ENCODE results near the gene ZFYVE28.

Gene ZFYVE28

DNA sequence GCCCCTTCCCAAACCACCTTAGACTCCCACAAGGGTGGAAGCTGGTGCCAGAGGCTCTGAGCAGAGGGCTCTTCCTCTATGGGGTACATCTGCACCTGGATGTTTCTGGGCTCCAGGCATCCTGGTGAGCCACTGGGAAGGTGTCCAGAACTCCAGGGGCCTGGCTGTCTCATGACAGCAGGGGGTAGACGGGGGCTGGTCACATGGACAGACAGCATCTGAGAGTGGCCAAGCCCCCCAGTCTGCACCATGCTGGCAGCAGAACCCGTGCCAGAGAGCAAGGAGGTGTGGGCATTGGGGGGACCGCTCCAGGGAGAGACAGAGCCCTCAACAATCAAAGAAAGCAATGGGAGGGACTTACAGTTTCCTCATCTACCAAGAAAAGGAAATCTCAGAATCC is 39.5 kb downstream of the ZFYVE28 start:
- H3K27ac ChIP-seq (ENCODE audit: low read length) = no peak overlapping the region
- H3K36me3 ChIP-seq (ENCODE audit: insufficient read depth, low read depth, low read length) = no peaks in the 10 kb centered on the region
- H3K9me3 ChIP-seq (ENCODE audit: insufficient read depth, low read depth, low read length) = no peaks in the 10 kb centered on the region
- H3K27me3 ChIP-seq (ENCODE audit: insufficient read depth, low read length) = no peaks in the 10 kb centered on the region
- no peak overlapping the region for H3K9ac ChIP-seq (ENCODE audit: low read depth, low read length)
- no peaks in the 10 kb centered on the region for H3K4me1 ChIP-seq (ENCODE audit: insufficient read depth, low read length)
- H3K4me3 ChIP-seq (ENCODE audit: low read length) = no peak overlapping the region

- no peaks in the 10 kb centered on the region for H3K27me3 ChIP-seq (ENCODE audit: insufficient read depth, low read length)
- no peak overlapping the region for H3K9ac ChIP-seq (ENCODE audit: low read depth, low read length)
- H3K36me3 ChIP-seq (ENCODE audit: insufficient read depth, low read depth, low read length) = no peaks in the 10 kb centered on the region
- H3K9me3 ChIP-seq (ENCODE audit: insufficient read depth, low read depth, low read length) = no peaks in the 10 kb centered on the region
- no peaks in the 10 kb centered on the region for H3K4me1 ChIP-seq (ENCODE audit: insufficient read depth, low read length)
- no peak overlapping the region for H3K4me3 ChIP-seq (ENCODE audit: low read length)
- H3K27ac ChIP-seq (ENCODE audit: low read length) = no peak overlapping the region
Observed at GRCh38 chr4:2378401-2378800, 40.0 kb downstream of the ZFYVE28 start.

DNA sequence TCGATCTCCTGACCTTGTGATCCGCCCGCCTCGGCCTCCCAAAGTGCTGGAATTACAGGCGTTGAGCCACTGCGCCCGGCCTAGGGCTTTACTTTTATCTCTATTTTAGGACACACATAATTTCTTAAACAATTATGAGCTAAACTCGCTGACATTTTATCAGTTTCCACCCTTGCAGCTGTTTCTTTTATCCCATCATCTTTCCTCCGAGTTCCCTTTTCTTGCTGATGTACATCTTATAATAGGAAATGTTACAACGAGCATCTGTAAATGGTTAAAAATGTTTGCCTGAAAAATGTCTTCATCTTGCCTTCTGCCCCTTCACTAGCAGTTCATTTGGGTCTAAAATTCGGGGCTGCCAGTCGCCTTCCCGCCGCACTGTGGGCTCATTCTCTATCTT is 41.2 kb downstream of the ZFYVE28 start:
- Histone ChIP-seq H3K36me3 (ENCODE audit: insufficient read depth, low read depth, low read length) (no peaks in the 10 kb centered on the region), H3K27ac (ENCODE audit: low read length) (no peak overlapping the region), H3K4me3 (ENCODE audit: low read length) (no peak overlapping the region), H3K4me1 (ENCODE audit: insufficient read depth, low read length) (no peaks in the 10 kb centered on the region), H3K27me3 (ENCODE audit: insufficient read depth, low read length) (no peaks in the 10 kb centered on the region), H3K9me3 (ENCODE audit: insufficient read depth, low read depth, low read length) (no peaks in the 10 kb centered on the region), H3K9ac (ENCODE audit: low read depth, low read length) (no peak overlapping the region)

GRCh38 chr4:2375427-2375826 is 43.0 kb downstream of the ZFYVE28 start:
- Histone ChIP-seq H3K4me3 (ENCODE audit: low read length) (no peak overlapping the region), H3K9me3 (ENCODE audit: insufficient read depth, low read depth, low read length) (no peaks in the 10 kb centered on the region), H3K4me1 (ENCODE audit: insufficient read depth, low read length) (no peaks in the 10 kb centered on the region), H3K9ac (ENCODE audit: low read depth, low read length) (no peak overlapping the region), H3K27me3 (ENCODE audit: insufficient read depth, low read length) (no peaks in the 10 kb centered on the region), H3K36me3 (ENCODE audit: insufficient read depth, low read depth, low read length) (no peaks in the 10 kb centered on the region), H3K27ac (ENCODE audit: low read length) (no peak overlapping the region)

GRCh38 chr4:2373532-2373931 is 44.9 kb downstream of the ZFYVE28 start:
- no peak overlapping the region for H3K27ac ChIP-seq (ENCODE audit: low read length)
- no peaks in the 10 kb centered on the region for H3K36me3 ChIP-seq (ENCODE audit: insufficient read depth, low read depth, low read length)
- no peak overlapping the region for H3K4me3 ChIP-seq (ENCODE audit: low read length)
- no peaks in the 10 kb centered on the region for H3K9me3 ChIP-seq (ENCODE audit: insufficient read depth, low read depth, low read length)
- no peaks in the 10 kb centered on the region for H3K27me3 ChIP-seq (ENCODE audit: insufficient read depth, low read length)
- no peaks in the 10 kb centered on the region for H3K4me1 ChIP-seq (ENCODE audit: insufficient read depth, low read length)
- H3K9ac ChIP-seq (ENCODE audit: low read depth, low read length) = no peak overlapping the region

DNA sequence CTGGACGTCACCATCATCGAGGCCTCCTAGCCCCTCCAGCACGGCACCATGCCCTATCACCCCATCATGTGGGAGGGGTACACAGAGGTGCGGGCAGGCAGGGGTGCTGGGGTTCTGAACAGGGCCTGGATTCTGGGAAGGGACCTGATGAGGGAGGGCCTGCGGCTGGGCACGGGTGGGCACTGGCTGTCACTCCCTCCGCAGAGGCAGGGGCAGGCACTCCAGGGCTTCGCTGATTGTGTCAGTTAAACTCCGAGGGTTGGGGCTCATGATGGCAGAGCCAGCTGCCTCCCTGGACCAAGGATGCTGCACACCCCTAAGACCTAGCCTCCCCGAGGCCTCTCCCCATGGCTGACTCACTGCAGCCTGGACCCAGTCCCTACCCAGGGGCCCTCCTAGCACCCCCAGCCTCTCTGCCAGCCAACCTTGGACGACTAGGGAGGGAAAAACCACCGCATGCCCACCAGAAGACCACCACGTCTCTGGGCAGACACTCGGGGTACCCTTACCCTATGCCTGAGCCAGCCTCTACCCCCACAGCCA is 45.9 kb downstream of the ZFYVE28 start:
- H3K4me1 ChIP-seq (ENCODE audit: insufficient read depth, low read length) = no peaks in the 10 kb centered on the region
- H3K4me3 ChIP-seq (ENCODE audit: low read length) = no peak overlapping the region
- H3K36me3 ChIP-seq (ENCODE audit: insufficient read depth, low read depth, low read length) = no peaks in the 10 kb centered on the region
- no peak overlapping the region for H3K27ac ChIP-seq (ENCODE audit: low read length)
- H3K9ac ChIP-seq (ENCODE audit: low read depth, low read length) = no peak overlapping the region
- no peaks in the 10 kb centered on the region for H3K27me3 ChIP-seq (ENCODE audit: insufficient read depth, low read length)
- H3K9me3 ChIP-seq (ENCODE audit: insufficient read depth, low read depth, low read length) = no peaks in the 10 kb centered on the region

- Histone ChIP-seq H3K9me3 (ENCODE audit: insufficient read depth, low read depth, low read length) (no peaks in the 10 kb centered on the region), H3K4me3 (ENCODE audit: low read length) (no peak overlapping the region), H3K4me1 (ENCODE audit: insufficient read depth, low read length) (no peaks in the 10 kb centered on the region), H3K27ac (ENCODE audit: low read length) (no peak overlapping the region), H3K9ac (ENCODE audit: low read depth, low read length) (no peak overlapping the region), H3K36me3 (ENCODE audit: insufficient read depth, low read depth, low read length) (no peaks in the 10 kb centered on the region), H3K27me3 (ENCODE audit: insufficient read depth, low read length) (no peaks in the 10 kb centered on the region)
Observed at GRCh38 chr4:2371765-2372487, 46.5 kb downstream of the ZFYVE28 start.

- no peaks in the 10 kb centered on the region for H3K27me3 ChIP-seq (ENCODE audit: insufficient read depth, low read length)
- H3K36me3 ChIP-seq (ENCODE audit: insufficient read depth, low read depth, low read length) = no peaks in the 10 kb centered on the region
- no peak overlapping the region for H3K27ac ChIP-seq (ENCODE audit: low read length)
- H3K4me1 ChIP-seq (ENCODE audit: insufficient read depth, low read length) = no peaks in the 10 kb centered on the region
- H3K9ac ChIP-seq (ENCODE audit: low read depth, low read length) = no peak overlapping the region
- no peak overlapping the region for H3K4me3 ChIP-seq (ENCODE audit: low read length)
- H3K9me3 ChIP-seq (ENCODE audit: insufficient read depth, low read depth, low read length) = no peaks in the 10 kb centered on the region
Observed at GRCh38 chr4:2370597-2371320, 47.7 kb downstream of the ZFYVE28 start.

GRCh38 chr4:2368746-2369437 is 49.6 kb downstream of the ZFYVE28 start:
- Histone ChIP-seq H3K4me3 (ENCODE audit: low read length) (no peak overlapping the region), H3K27ac (ENCODE audit: low read length) (no peak overlapping the region), H3K27me3 (ENCODE audit: insufficient read depth, low read length) (no peaks in the 10 kb centered on the region), H3K36me3 (ENCODE audit: insufficient read depth, low read depth, low read length) (no peaks in the 10 kb centered on the region), H3K9ac (ENCODE audit: low read depth, low read length) (no peak overlapping the region), H3K4me1 (ENCODE audit: insufficient read depth, low read length) (no peaks in the 10 kb centered on the region), H3K9me3 (ENCODE audit: insufficient read depth, low read depth, low read length) (no peaks in the 10 kb centered on the region)

DNA sequence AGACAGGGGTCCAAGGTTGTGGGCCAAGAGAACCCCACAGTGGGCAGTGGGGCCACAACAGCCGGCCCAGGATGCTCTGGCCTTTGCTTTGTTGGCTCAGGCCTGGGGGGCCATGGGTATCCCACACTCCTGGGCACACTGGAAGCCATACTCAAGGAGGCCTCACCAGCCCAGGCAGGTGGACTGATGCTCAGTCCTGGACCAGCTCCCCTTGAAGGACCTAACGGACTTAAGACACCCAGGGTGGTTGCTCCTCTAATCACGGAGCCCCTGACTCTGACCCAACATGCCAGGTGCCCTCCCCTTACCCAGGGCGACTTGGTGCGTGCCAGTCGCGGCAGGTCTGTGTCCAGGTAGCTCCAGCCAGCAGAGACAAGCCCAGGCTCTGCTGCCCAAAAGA is 50.8 kb downstream of the ZFYVE28 start:
- no peaks in the 10 kb centered on the region for H3K27me3 ChIP-seq (ENCODE audit: insufficient read depth, low read length)
- no peaks in the 10 kb centered on the region for H3K36me3 ChIP-seq (ENCODE audit: insufficient read depth, low read depth, low read length)
- no peak overlapping the region for H3K9ac ChIP-seq (ENCODE audit: low read depth, low read length)
- H3K4me1 ChIP-seq (ENCODE audit: insufficient read depth, low read length) = no peaks in the 10 kb centered on the region
- H3K9me3 ChIP-seq (ENCODE audit: insufficient read depth, low read depth, low read length) = no peaks in the 10 kb centered on the region
- H3K4me3 ChIP-seq (ENCODE audit: low read length) = no peak overlapping the region
- H3K27ac ChIP-seq (ENCODE audit: low read length) = no peak overlapping the region

DNA sequence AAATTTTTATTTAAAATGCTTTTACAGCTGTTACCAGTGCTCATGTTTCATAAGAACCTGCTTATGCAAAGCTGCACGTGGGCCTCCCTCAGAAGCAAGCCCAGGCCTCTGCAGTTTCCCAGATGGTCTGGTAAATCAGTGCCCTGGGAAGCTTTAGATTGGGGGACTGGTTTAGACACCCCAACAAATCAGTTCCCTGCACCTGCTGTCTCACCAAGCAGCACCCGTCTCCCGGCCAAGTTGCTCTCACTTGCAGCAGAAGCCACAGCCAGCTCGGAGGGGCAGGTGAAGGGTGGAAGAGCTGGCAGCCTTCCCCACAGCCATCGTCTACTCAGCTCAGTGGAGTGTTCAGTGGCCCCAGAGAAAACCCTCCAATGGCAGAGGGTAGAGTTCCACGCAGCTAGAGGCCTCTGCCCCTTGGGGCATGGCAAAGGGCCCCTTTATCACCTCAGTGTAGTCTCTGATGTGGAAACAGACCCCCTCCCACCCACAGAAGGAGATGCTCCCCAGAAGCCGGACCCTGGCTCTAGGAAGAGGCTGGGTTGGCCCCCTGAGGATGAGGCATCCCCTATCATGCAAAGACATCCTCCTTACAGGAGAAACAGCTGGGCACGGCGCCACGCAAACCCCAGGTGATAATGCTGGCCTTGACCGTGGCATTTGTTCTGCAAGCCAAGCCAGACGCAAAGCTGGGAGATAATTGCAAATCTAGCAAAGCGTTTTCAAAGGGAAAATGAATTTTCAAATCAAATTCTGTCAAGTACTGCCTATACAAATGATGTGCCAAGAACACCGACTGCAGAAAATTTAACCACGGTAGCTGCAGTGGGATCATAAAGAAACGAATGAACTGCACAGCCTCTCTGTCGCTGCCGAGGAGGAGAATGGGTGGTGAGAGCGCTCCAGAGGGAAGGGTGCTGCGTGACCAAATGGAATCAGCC is 51.9 kb downstream of the ZFYVE28 start:
- Histone ChIP-seq H3K9ac (ENCODE audit: low read depth, low read length) (no peak overlapping the region), H3K9me3 (ENCODE audit: insufficient read depth, low read depth, low read length) (no peaks in the 10 kb centered on the region), H3K4me3 (ENCODE audit: low read length) (no peak overlapping the region), H3K27ac (ENCODE audit: low read length) (no peak overlapping the region), H3K27me3 (ENCODE audit: insufficient read depth, low read length) (no peaks in the 10 kb centered on the region), H3K4me1 (ENCODE audit: insufficient read depth, low read length) (no peaks in the 10 kb centered on the region), H3K36me3 (ENCODE audit: insufficient read depth, low read depth, low read length) (no peaks in the 10 kb centered on the region)
